SH-SY5Y (cell line): Measurements from ENCODE around the gene MAP4K1.

Experiments used
- GATA2 ChIP-seq: IDR thresholded peaks from 2 replicates; pipeline ENCODE4 v1.6.1; 2011; ENCODE audit warnings: mild to moderate bottlenecking, low read depth, low read length
- GATA3 ChIP-seq: IDR thresholded peaks from 2 replicates; pipeline ENCODE4 v1.6.1; 2011; ENCODE audit warnings: low read depth, mild to moderate bottlenecking, low read length, moderate library complexity

- TF ChIP-seq GATA2 (no peak), GATA3 (no peak)
Observed at GRCh38 chr19:38551450-38551813, 66.3 kb downstream of the MAP4K1 start.
